ENCODE data around the gene P3H3.

P3H3 gene

GRCh38 chr12:6828781-6829535 is 751 bp downstream of the P3H3 start (continued):
- TF ChIP-seq ZNF211 (tag by site-specific recombination; IDR thresholded peaks at IDR 0.05; ENCODE audit: low read depth) (no peak), ZNF175 (tag by site-specific recombination; IDR thresholded peaks at IDR 0.05) (no peak), SETDB1 (IDR thresholded peaks at IDR 0.05; ENCODE audit: insufficient read length, low read length) (no peak), ZNF473 (tag by site-specific recombination; IDR thresholded peaks at IDR 0.05) (no peak), ZBTB20 (tag by site-specific recombination; IDR thresholded peaks at IDR 0.05) (peak; percentile 100), RBAK (tag by site-specific recombination; IDR thresholded peaks at IDR 0.05) (0 out of 2 replicates have a peak, but pooled peaks have one; percentile 25), ZNF341 (tag by site-specific recombination; IDR thresholded peaks at IDR 0.05; ENCODE audit: low read depth) (peak; percentile 81), KLF16 (tag by site-specific recombination; IDR thresholded peaks at IDR 0.05) (peak; percentile 71; the same call in 1 of the 2 replicates), ZNF248 (tag by site-specific recombination; IDR thresholded peaks at IDR 0.05) (no peak), SP2 (tag by site-specific recombination; IDR thresholded peaks at IDR 0.05) (peak; percentile 80), CTCF (tag by site-specific recombination; IDR thresholded peaks at IDR 0.05) (no peak), SP7 (tag by site-specific recombination; IDR thresholded peaks at IDR 0.05) (peak; percentile 66; the same call in 1 of the 2 replicates), ZNF837 (tag by site-specific recombination; IDR thresholded peaks at IDR 0.05) (0 out of 2 replicates have a peak, but pooled peaks have one; percentile 67), ZNF157 (tag by site-specific recombination; IDR thresholded peaks at IDR 0.05) (no peak; the same call in 1 of the 2 replicates), ZNF704 (tag by site-specific recombination; IDR thresholded peaks at IDR 0.05) (peak; percentile 72; the same call in 1 of the 2 replicates), KLF10 (tag by site-specific recombination; IDR thresholded peaks at IDR 0.05) (no peak), ZNF416 (tag by site-specific recombination; IDR thresholded peaks at IDR 0.05) (no peak), ZNF707 (tag by site-specific recombination; IDR thresholded peaks at IDR 0.05) (no peak), KLF7 (tag by site-specific recombination; IDR thresholded peaks at IDR 0.05; ENCODE audit: borderline replicate concordance) (0 out of 2 replicates have a peak, but pooled peaks have one; percentile 68), ZNF529 (tag by site-specific recombination; IDR thresholded peaks at IDR 0.05; ENCODE audit: insufficient replicate concordance) (no peak), SCRT1 (tag by site-specific recombination; IDR thresholded peaks at IDR 0.05; ENCODE audit: borderline replicate concordance) (no peak), ZNF558 (tag by site-specific recombination; IDR thresholded peaks at IDR 0.05) (no peak), ZNF19 (tag by site-specific recombination; IDR thresholded peaks at IDR 0.05; ENCODE audit: low read depth) (no peak), PRDM4 (tag by site-specific recombination; IDR thresholded peaks at IDR 0.05) (0 out of 2 replicates have a peak, but pooled peaks have one; percentile 16), ZNF354C (tag by site-specific recombination; IDR thresholded peaks at IDR 0.05; ENCODE audit: borderline replicate concordance, low read depth) (no peak)
- TF ChIP-seq, protein P1, sequence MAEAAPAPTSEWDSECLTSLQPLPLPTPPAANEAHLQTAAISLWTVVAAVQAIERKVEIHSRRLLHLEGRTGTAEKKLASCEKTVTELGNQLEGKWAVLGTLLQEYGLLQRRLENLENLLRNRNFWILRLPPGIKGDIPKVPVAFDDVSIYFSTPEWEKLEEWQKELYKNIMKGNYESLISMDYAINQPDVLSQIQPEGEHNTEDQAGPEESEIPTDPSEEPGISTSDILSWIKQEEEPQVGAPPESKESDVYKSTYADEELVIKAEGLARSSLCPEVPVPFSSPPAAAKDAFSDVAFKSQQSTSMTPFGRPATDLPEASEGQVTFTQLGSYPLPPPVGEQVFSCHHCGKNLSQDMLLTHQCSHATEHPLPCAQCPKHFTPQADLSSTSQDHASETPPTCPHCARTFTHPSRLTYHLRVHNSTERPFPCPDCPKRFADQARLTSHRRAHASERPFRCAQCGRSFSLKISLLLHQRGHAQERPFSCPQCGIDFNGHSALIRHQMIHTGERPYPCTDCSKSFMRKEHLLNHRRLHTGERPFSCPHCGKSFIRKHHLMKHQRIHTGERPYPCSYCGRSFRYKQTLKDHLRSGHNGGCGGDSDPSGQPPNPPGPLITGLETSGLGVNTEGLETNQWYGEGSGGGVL (tag by site-specific recombination; IDR thresholded peaks at IDR 0.05) = peak; percentile 85
- TF ChIP-seq, protein P2, sequence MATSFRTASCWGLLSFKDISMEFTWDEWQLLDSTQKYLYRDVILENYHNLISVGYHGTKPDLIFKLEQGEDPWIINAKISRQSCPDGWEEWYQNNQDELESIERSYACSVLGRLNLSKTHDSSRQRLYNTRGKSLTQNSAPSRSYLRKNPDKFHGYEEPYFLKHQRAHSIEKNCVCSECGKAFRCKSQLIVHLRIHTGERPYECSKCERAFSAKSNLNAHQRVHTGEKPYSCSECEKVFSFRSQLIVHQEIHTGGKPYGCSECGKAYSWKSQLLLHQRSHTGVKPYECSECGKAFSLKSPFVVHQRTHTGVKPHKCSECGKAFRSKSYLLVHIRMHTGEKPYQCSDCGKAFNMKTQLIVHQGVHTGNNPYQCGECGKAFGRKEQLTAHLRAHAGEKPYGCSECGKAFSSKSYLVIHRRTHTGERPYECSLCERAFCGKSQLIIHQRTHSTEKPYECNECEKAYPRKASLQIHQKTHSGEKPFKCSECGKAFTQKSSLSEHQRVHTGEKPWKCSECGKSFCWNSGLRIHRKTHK (tag by site-specific recombination; IDR thresholded peaks at IDR 0.05) = no peak
- TF ChIP-seq, protein P3, sequence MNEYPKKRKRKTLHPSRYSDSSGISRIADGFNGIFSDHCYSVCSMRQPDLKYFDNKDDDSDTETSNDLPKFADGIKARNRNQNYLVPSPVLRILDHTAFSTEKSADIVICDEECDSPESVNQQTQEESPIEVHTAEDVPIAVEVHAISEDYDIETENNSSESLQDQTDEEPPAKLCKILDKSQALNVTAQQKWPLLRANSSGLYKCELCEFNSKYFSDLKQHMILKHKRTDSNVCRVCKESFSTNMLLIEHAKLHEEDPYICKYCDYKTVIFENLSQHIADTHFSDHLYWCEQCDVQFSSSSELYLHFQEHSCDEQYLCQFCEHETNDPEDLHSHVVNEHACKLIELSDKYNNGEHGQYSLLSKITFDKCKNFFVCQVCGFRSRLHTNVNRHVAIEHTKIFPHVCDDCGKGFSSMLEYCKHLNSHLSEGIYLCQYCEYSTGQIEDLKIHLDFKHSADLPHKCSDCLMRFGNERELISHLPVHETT (tag by site-specific recombination; IDR thresholded peaks at IDR 0.05) = no peak; the same call in 1 of the 2 replicates
